NCI-H128 (cell line): ENCODE data around the gene GPR139.

Source experiments
- DNase-seq: peaks from one replicate; lab custom pipeline; 2025; ENCODE audit not compliant: unreplicated experiment; lab: John Stamatoyannopoulos, UW

Gene GPR139

GRCh38 chr16:20073203-20074098, at the start of gene GPR139:
Gene GPR139 (minus strand): TSS chr16:20073890. CDS start chr16:20073616, 274 bp downstream.
- no peak for DNase-seq

- no peak for DNase-seq
Measured at GRCh38 chr16:20122011-20122410, 48.3 kb upstream of the GPR139 start.

GRCh38 chr16:20114356-20114755, 40.7 kb upstream of the GPR139 start:
- no peak for DNase-seq

GRCh38 chr16:20111143-20111542, 37.5 kb upstream of the GPR139 start:
- DNase-seq: no peak

- DNase-seq: no peak
Measured at GRCh38 chr16:20107083-20107482, 33.4 kb upstream of the GPR139 start.

- DNase-seq: no peak
Measured at GRCh38 chr16:20104563-20105183, 31.0 kb upstream of the GPR139 start.

GRCh38 chr16:20102521-20102920, 28.8 kb upstream of the GPR139 start:
- DNase-seq: no peak

GRCh38 chr16:20102021-20102420, 28.3 kb upstream of the GPR139 start:
- no peak for DNase-seq

GRCh38 chr16:20099375-20099774, 25.7 kb upstream of the GPR139 start:
- no peak for DNase-seq

GRCh38 chr16:20094157-20094556, 20.5 kb upstream of the GPR139 start:
- no peak for DNase-seq

GRCh38 chr16:20089246-20089965, 15.7 kb upstream of the GPR139 start:
- no peak for DNase-seq

- no peak for DNase-seq
Measured at GRCh38 chr16:20084624-20085226, 11.0 kb upstream of the GPR139 start.

- no peak for DNase-seq
Measured at GRCh38 chr16:20079106-20079505, 5.4 kb upstream of the GPR139 start.

- DNase-seq: no peak
Measured at GRCh38 chr16:20075243-20075642, 1.6 kb upstream of the GPR139 start.

- no peak for DNase-seq
Measured at GRCh38 chr16:20074099-20074991, 655 bp upstream of the GPR139 start.

GRCh38 chr16:20072874-20073202, 852 bp downstream of the GPR139 start:
- DNase-seq: no peak

- no peak for DNase-seq
Measured at GRCh38 chr16:20072146-20072873, 1.4 kb downstream of the GPR139 start.

- no peak for DNase-seq
Measured at GRCh38 chr16:20064931-20065330, 8.8 kb downstream of the GPR139 start.

- no peak for DNase-seq
Measured at GRCh38 chr16:20064520-20064919, 9.2 kb downstream of the GPR139 start.

GRCh38 chr16:20061132-20061531, 12.6 kb downstream of the GPR139 start:
- no peak for DNase-seq
